HCT116 (cell line): ENCODE data around the gene LAMC2.

ENCODE experiments used
- CTCF ChIP-seq, 3 experiments: fragments of 200-600 bp in 1 of 3; sonication (generic) in 1 of 3; IDR thresholded peaks in 2 of 3; conservative IDR thresholded peaks in 1 of 3; 2 replicates each; pipeline ENCODE4 v1.5.1; 2012 to 2017; ENCODE audit warnings: low read depth in 2 of 3, low read length in 2 of 3, antibody characterized with exemption in 1 of 3, borderline replicate concordance in 1 of 3, control low read depth in 1 of 3, mild to moderate bottlenecking in 1 of 3, mixed read lengths in 1 of 3, mixed run types in 1 of 3, moderate library complexity in 1 of 3; ENCODE audit not compliant: insufficient read depth in 1 of 3
- POLR2A ChIP-seq: IDR thresholded peaks from 2 replicates; pipeline ENCODE4 v1.7.0; 2011; ENCODE audit warnings: borderline replicate concordance; ENCODE audit not compliant: insufficient read depth, insufficient read length; ENCODE audit errors: extremely low read depth
- POLR2AphosphoS5 ChIP-seq: IDR thresholded peaks from 2 replicates; pipeline ENCODE4 v1.6.1; 2011; ENCODE audit warnings: mild to moderate bottlenecking, low read depth, low read length, moderate library complexity
- ZNF274 ChIP-seq: fragments of 200-500 bp; sonication (Bioruptor generic); IDR thresholded peaks from 2 replicates; pipeline ENCODE4 v1.6.1; 2014; ENCODE audit warnings: mild to moderate bottlenecking, low read depth, low read length, inconsistent platforms

GRCh38 chr1:183142171-183142570 lies 43.9 kb upstream of the LAMC2 start:
- no peak for TF ChIP-seq POLR2AphosphoS5
- no peak for TF ChIP-seq CTCF (IDR thresholded peaks at IDR 0.05 in 2 of 3, conservative IDR thresholded peaks at IDR 0.05 in 1 of 3; ENCODE audit: borderline replicate concordance in 1 of 3, insufficient read depth in 1 of 3, low read depth in 2 of 3, low read length in 2 of 3)
- TF ChIP-seq ZNF274, result no peak
- TF ChIP-seq POLR2A, result no peak
